MCF 10A (cell line): ENCODE measurements around the gene CCDC124. TPM values are rescaled to one million over a fixed set of nuclear protein-coding genes. Genes with fewer than 3 reads are reported as not detected.
A peak's percentile ranks its signal among the peaks of the same experiment; 100 is the strongest.
"Not testable (repeated sequence)": the region's sequence is repeated elsewhere in the genome, so short reads cannot be mapped to it uniquely, and the experiment has no call there.

Experiments
- BruUV-seq: library from RNA; stranded (reverse); fragments of 400-500 nt; replicated peaks from 2 replicates; lab custom pipeline; 2021; lab: Mats Ljungman, UMichigan
- CTCF ChIA-PET: fragments of 300-600 bp; sonication (Branson Sonifier 250); formaldehyde crosslinking; extraction: SDS; loops from one replicate; lab custom pipeline; 2021; ENCODE audit warnings: antibody characterized with exemption, inconsistent platforms; lab: Yijun Ruan, JAX
- POLR2A ChIA-PET: fragments of 300-600, 350-650 bp; sonication (Branson Sonifier 250); formaldehyde crosslinking; extraction: SDS; loops from one replicate; lab custom pipeline; 2020; ENCODE audit warnings: antibody characterized with exemption, inconsistent platforms; lab: Yijun Ruan, JAX
- DNase-seq: peaks from one replicate; pipeline ENCODE4 v3.0.0-alpha.2; 2018; ENCODE audit not compliant: unreplicated experiment
- H3K27ac Mint-ChIP-seq: one replicate; pipeline ENCODE4 v1.8.0; 2022; ENCODE audit warnings: mild to moderate bottlenecking, low read depth, mixed read lengths; ENCODE audit not compliant: unreplicated experiment
- H3K27me3 Mint-ChIP-seq: one replicate; pipeline ENCODE4 v1.8.0; 2022; ENCODE audit warnings: mixed read lengths; ENCODE audit not compliant: insufficient read depth, unreplicated experiment
- H3K36me3 Mint-ChIP-seq: one replicate; pipeline ENCODE4 v1.8.0; 2022; ENCODE audit warnings: mild to moderate bottlenecking, moderate library complexity, mixed read lengths; ENCODE audit not compliant: insufficient read depth, unreplicated experiment
- H3K4me1 Mint-ChIP-seq: one replicate; pipeline ENCODE4 v1.8.0; 2022; ENCODE audit warnings: mixed read lengths; ENCODE audit not compliant: insufficient read depth, unreplicated experiment
- H3K4me3 Mint-ChIP-seq: one replicate; pipeline ENCODE4 v1.8.0; 2022; ENCODE audit warnings: mild to moderate bottlenecking, moderate library complexity, mixed read lengths; ENCODE audit not compliant: unreplicated experiment
- H3K9me3 Mint-ChIP-seq: one replicate; pipeline ENCODE4 v1.8.0; 2022; ENCODE audit warnings: mixed read lengths; ENCODE audit not compliant: unreplicated experiment
- CTCF ChIP-seq: fragments of 200-600 bp; IDR thresholded peaks from one replicate; pipeline ENCODE4 v1.8.0; 2022; ENCODE audit warnings: antibody characterized with exemption, mild to moderate bottlenecking; ENCODE audit not compliant: unreplicated experiment
- intact Hi-C: fragments of 100-400 bp; cut with micrococcal nuclease; formaldehyde crosslinking; loops from 2 replicates; pipeline ENCODE4 v1.14.1; 2022
- total RNA-seq: library from RNA; stranded (reverse); gene quantifications from 2 replicates; pipeline ENCODE4 v1.2.3, GENCODE V29; 2022

Gene CCDC124
- total RNA-seq, 1 experiment from 2014 or later = 122 TPM

- no peaks in the 10 kb centered on the region for H3K9me3 Mint-ChIP-seq
- intact Hi-C loops = no loop called here
- TF ChIP-seq CTCF = no peak
- H3K4me1 Mint-ChIP-seq = peaks cover 6% of the 10 kb centered on the region
- no peak overlapping the region for H3K27ac Mint-ChIP-seq
- no peak overlapping the region for H3K4me3 Mint-ChIP-seq
- DNase-seq = no peak
- H3K27me3 Mint-ChIP-seq = no peaks in the 10 kb centered on the region
- CTCF ChIA-PET = interaction anchor here (1.2 kb wide), 1 partner anchor 49 kb away, joined by 4 read pairs; the partner anchor contains the start of gene RPL18A
- peaks cover 5% of the 10 kb centered on the region for H3K36me3 Mint-ChIP-seq
- POLR2A ChIA-PET = interaction anchor here (1.7 kb wide), 1 partner anchor 25 kb away, joined by 9 read pairs; the partner anchor contains the start of gene CCDC124
- BruUV-seq = no TSS peak
These were observed 24.6 kb upstream of the CCDC124 start for GRCh38 chr19:17908244-17908643.

- Mint-ChIP-seq H3K27ac (no peak overlapping the region), H3K36me3 (peaks cover 5% of the 10 kb centered on the region), H3K4me3 (no peak overlapping the region), H3K27me3 (no peaks in the 10 kb centered on the region), H3K4me1 (peaks cover 6% of the 10 kb centered on the region), H3K9me3 (no peaks in the 10 kb centered on the region)
- CTCF ChIA-PET = interaction anchor here (0.6 to 1.6 kb wide), 6 partner anchors 24 to 225 kb away, joined by 3 to 7 read pairs (median 4); partner anchors contain the start of genes CCDC124 and RPL18A
- DNase-seq = peak; percentile 90
- intact Hi-C loops = no loop called here
- POLR2A ChIA-PET = interaction anchor here (0.7 to 1.9 kb wide), 4 partner anchors 24 to 48 kb away, joined by 3 to 11 read pairs (median 6); partner anchors contain the start of gene CCDC124
- BruUV-seq = no TSS peak
- no peak for TF ChIP-seq CTCF
These were observed 23.6 kb upstream of the CCDC124 start for GRCh38 chr19:17909003-17909732.

- BruUV-seq = no TSS peak
- no peaks in the 10 kb centered on the region for H3K27me3 Mint-ChIP-seq
- peaks cover 6% of the 10 kb centered on the region for H3K4me1 Mint-ChIP-seq
- peaks cover 5% of the 10 kb centered on the region for H3K36me3 Mint-ChIP-seq
- ChIA-PET POLR2A (interaction anchor here (0.6 to 1.9 kb wide), 3 partner anchors 14 to 45 kb away, joined by 3 to 11 read pairs (median 5); no protein-coding TSS in a partner anchor), CTCF (no interaction called here)
- H3K9me3 Mint-ChIP-seq = no peaks in the 10 kb centered on the region
- H3K27ac Mint-ChIP-seq = no peak overlapping the region
- no peak for DNase-seq
- no peak overlapping the region for H3K4me3 Mint-ChIP-seq
- no peak for TF ChIP-seq CTCF
- intact Hi-C loops = no loop called here
These were observed 21.9 kb upstream of the CCDC124 start for GRCh38 chr19:17910791-17911360.

- no TSS peak for BruUV-seq
- Mint-ChIP-seq H3K4me3 (no peak overlapping the region), H3K9me3 (no peaks in the 10 kb centered on the region), H3K27me3 (no peaks in the 10 kb centered on the region), H3K4me1 (no peaks in the 10 kb centered on the region), H3K27ac (no peak overlapping the region), H3K36me3 (no peaks in the 10 kb centered on the region)
- ChIA-PET CTCF (interaction anchor here (1.0 to 1.2 kb wide), 3 partner anchors 10 to 30 kb away, joined by 4 read pairs; no protein-coding TSS in a partner anchor), POLR2A (interaction anchor here (1.2 to 1.6 kb wide), 4 partner anchors 11 to 57 kb away, joined by 3 to 12 read pairs (median 4); partner anchors contain the start of genes CCDC124 and RPL18A)
- DNase-seq = peak; percentile 80
- intact Hi-C loops = no loop called here
- no peak for TF ChIP-seq CTCF
These were observed 16.7 kb upstream of the CCDC124 start for GRCh38 chr19:17915940-17916593.

GRCh38 chr19:17918151-17918550, 14.7 kb upstream of the CCDC124 start:
- CTCF ChIA-PET, BruUV-seq, H3K9me3 Mint-ChIP-seq, H3K36me3 Mint-ChIP-seq, DNase-seq, H3K4me3 Mint-ChIP-seq, H3K4me1 Mint-ChIP-seq, H3K27ac Mint-ChIP-seq, H3K27me3 Mint-ChIP-seq, POLR2A ChIA-PET, intact Hi-C loops: not testable (repeated sequence)
